ENCODE measurements around the gene CDK14.

Gene CDK14

GRCh38 chr7:90596671-90597562 is 796 bp downstream of the CDK14 start:
- 1% methylated on average over 32 to 41 of the region's 47 CpGs for WGBS, 2 experiments (ENCODE audit: insufficient coverage in 2 of 2)
- Histone ChIP-seq H3K4me3 (ENCODE audit: extremely low read depth, insufficient read depth, low read length, poor library complexity, severe bottlenecking) (peak overlapping the region; percentile 85), H3K9me3 (ENCODE audit: control insufficient read depth, low read length) (no peaks in the 10 kb centered on the region), H3K4me1 (ENCODE audit: control insufficient read depth, insufficient read depth, low read length, poor library complexity, severe bottlenecking) (peaks cover 10% of the 10 kb centered on the region), H3K27ac (ENCODE audit: low read depth, low read length, severe bottlenecking) (peak overlapping the region; percentile 80), H3K36me3 (ENCODE audit: control insufficient read depth, insufficient read depth, low read length) (no peaks in the 10 kb centered on the region)

GRCh38 chr7:90597563-90598253 is 1.6 kb downstream of the CDK14 start:
- Histone ChIP-seq H3K36me3 (ENCODE audit: control insufficient read depth, insufficient read depth, low read length) (no peaks in the 10 kb centered on the region), H3K4me3 (ENCODE audit: extremely low read depth, insufficient read depth, low read length, poor library complexity, severe bottlenecking) (peak overlapping the region; percentile 85), H3K4me1 (ENCODE audit: control insufficient read depth, insufficient read depth, low read length, poor library complexity, severe bottlenecking) (peaks cover 10% of the 10 kb centered on the region), H3K9me3 (ENCODE audit: control insufficient read depth, low read length) (no peaks in the 10 kb centered on the region), H3K27ac (ENCODE audit: low read depth, low read length, severe bottlenecking) (peak overlapping the region; percentile 43)
- 19 to 100% methylated on average over 1 to 3 of the region's 10 CpGs for WGBS, 2 experiments (ENCODE audit: insufficient coverage in 2 of 2)

- WGBS, 2 experiments (ENCODE audit: insufficient coverage in 2 of 2), result 100% methylated on average over 2 of the region's 4 CpGs; no CpG with 5 or more reads in 1 of the 2 experiments
- Histone ChIP-seq H3K4me1 (ENCODE audit: control insufficient read depth, insufficient read depth, low read length, poor library complexity, severe bottlenecking) (peaks cover 10% of the 10 kb centered on the region), H3K27ac (ENCODE audit: low read depth, low read length, severe bottlenecking) (peak overlapping the region; percentile 8), H3K36me3 (ENCODE audit: control insufficient read depth, insufficient read depth, low read length) (no peaks in the 10 kb centered on the region), H3K9me3 (ENCODE audit: control insufficient read depth, low read length) (no peaks in the 10 kb centered on the region), H3K4me3 (ENCODE audit: extremely low read depth, insufficient read depth, low read length, poor library complexity, severe bottlenecking) (no peak overlapping the region)
Measured at GRCh38 chr7:90599038-90599437, 2.9 kb downstream of the CDK14 start.

- WGBS, 2 experiments (ENCODE audit: insufficient coverage in 2 of 2), result no CpG with 5 or more reads among the region's 4 CpGs
- peaks cover 3% of the 10 kb centered on the region for H3K36me3 ChIP-seq (ENCODE audit: control insufficient read depth, insufficient read depth, low read length)
- H3K4me1 ChIP-seq (ENCODE audit: control insufficient read depth, insufficient read depth, low read length, poor library complexity, severe bottlenecking), result peaks cover 8% of the 10 kb centered on the region
- H3K9me3 ChIP-seq (ENCODE audit: control insufficient read depth, low read length), result no peaks in the 10 kb centered on the region
- H3K27ac ChIP-seq (ENCODE audit: low read depth, low read length, severe bottlenecking), result no peak overlapping the region
- H3K4me3 ChIP-seq (ENCODE audit: extremely low read depth, insufficient read depth, low read length, poor library complexity, severe bottlenecking), result no peak overlapping the region
Measured at GRCh38 chr7:90599892-90600555, 3.9 kb downstream of the CDK14 start.

GRCh38 chr7:90602303-90602702 is 6.2 kb downstream of the CDK14 start:
- H3K27ac ChIP-seq (ENCODE audit: low read depth, low read length, severe bottlenecking), result no peak overlapping the region
- H3K4me1 ChIP-seq (ENCODE audit: control insufficient read depth, insufficient read depth, low read length, poor library complexity, severe bottlenecking), result peaks cover 6% of the 10 kb centered on the region
- no peaks in the 10 kb centered on the region for H3K9me3 ChIP-seq (ENCODE audit: control insufficient read depth, low read length)
- peaks cover 15% of the 10 kb centered on the region for H3K36me3 ChIP-seq (ENCODE audit: control insufficient read depth, insufficient read depth, low read length)
- no peak overlapping the region for H3K4me3 ChIP-seq (ENCODE audit: extremely low read depth, insufficient read depth, low read length, poor library complexity, severe bottlenecking)
- no CpG with 5 or more reads among the region's 1 CpG for WGBS, 2 experiments (ENCODE audit: insufficient coverage in 2 of 2)

- WGBS, 2 experiments (ENCODE audit: insufficient coverage in 2 of 2), result no CpG with 5 or more reads among the region's 1 CpG
- peaks cover 6% of the 10 kb centered on the region for H3K4me1 ChIP-seq (ENCODE audit: control insufficient read depth, insufficient read depth, low read length, poor library complexity, severe bottlenecking)
- H3K27ac ChIP-seq (ENCODE audit: low read depth, low read length, severe bottlenecking), result no peak overlapping the region
- no peaks in the 10 kb centered on the region for H3K9me3 ChIP-seq (ENCODE audit: control insufficient read depth, low read length)
- H3K36me3 ChIP-seq (ENCODE audit: control insufficient read depth, insufficient read depth, low read length), result peaks cover 15% of the 10 kb centered on the region
- H3K4me3 ChIP-seq (ENCODE audit: extremely low read depth, insufficient read depth, low read length, poor library complexity, severe bottlenecking), result no peak overlapping the region
Measured at GRCh38 chr7:90603346-90603745, 7.2 kb downstream of the CDK14 start.

- Histone ChIP-seq H3K4me1 (ENCODE audit: control insufficient read depth, insufficient read depth, low read length, poor library complexity, severe bottlenecking) (peaks cover 1% of the 10 kb centered on the region), H3K9me3 (ENCODE audit: control insufficient read depth, low read length) (no peaks in the 10 kb centered on the region), H3K4me3 (ENCODE audit: extremely low read depth, insufficient read depth, low read length, poor library complexity, severe bottlenecking) (no peak overlapping the region), H3K36me3 (ENCODE audit: control insufficient read depth, insufficient read depth, low read length) (peaks cover 15% of the 10 kb centered on the region), H3K27ac (ENCODE audit: low read depth, low read length, severe bottlenecking) (no peak overlapping the region)
- 96 to 100% methylated on average over 3 of the region's 5 CpGs for whole genome bisulfite sequencing, 2 experiments (ENCODE audit: insufficient coverage in 2 of 2)
Measured at GRCh38 chr7:90604383-90604782, 8.3 kb downstream of the CDK14 start.

GRCh38 chr7:90605055-90605454 is 8.9 kb downstream of the CDK14 start:
- H3K4me3 ChIP-seq (ENCODE audit: extremely low read depth, insufficient read depth, low read length, poor library complexity, severe bottlenecking), result no peak overlapping the region
- no peaks in the 10 kb centered on the region for H3K4me1 ChIP-seq (ENCODE audit: control insufficient read depth, insufficient read depth, low read length, poor library complexity, severe bottlenecking)
- WGBS, 2 experiments (ENCODE audit: insufficient coverage in 2 of 2), result 90% methylated on average over 2 of the region's 2 CpGs

GRCh38 chr7:90607196-90607595 is 11.1 kb downstream of the CDK14 start:
- no peak overlapping the region for H3K27ac ChIP-seq (ENCODE audit: low read depth, low read length, severe bottlenecking)
- WGBS, 2 experiments (ENCODE audit: insufficient coverage in 2 of 2), result no CpG with 5 or more reads among the region's 1 CpG
- no peaks in the 10 kb centered on the region for H3K9me3 ChIP-seq (ENCODE audit: control insufficient read depth, low read length)
- H3K36me3 ChIP-seq (ENCODE audit: control insufficient read depth, insufficient read depth, low read length), result peaks cover 15% of the 10 kb centered on the region
- no peak overlapping the region for H3K4me3 ChIP-seq (ENCODE audit: extremely low read depth, insufficient read depth, low read length, poor library complexity, severe bottlenecking)
- no peaks in the 10 kb centered on the region for H3K4me1 ChIP-seq (ENCODE audit: control insufficient read depth, insufficient read depth, low read length, poor library complexity, severe bottlenecking)

More at GRCh38 chr7:90605055-90605454, 8.9 kb downstream of the CDK14 start:
- peaks cover 15% of the 10 kb centered on the region for H3K36me3 ChIP-seq (ENCODE audit: control insufficient read depth, insufficient read depth, low read length)
- no peaks in the 10 kb centered on the region for H3K9me3 ChIP-seq (ENCODE audit: control insufficient read depth, low read length)
- no peak overlapping the region for H3K27ac ChIP-seq (ENCODE audit: low read depth, low read length, severe bottlenecking)

GRCh38 chr7:90610105-90610504 is 14.0 kb downstream of the CDK14 start:
- Histone ChIP-seq H3K36me3 (ENCODE audit: control insufficient read depth, insufficient read depth, low read length) (peaks cover 11% of the 10 kb centered on the region), H3K4me1 (ENCODE audit: control insufficient read depth, insufficient read depth, low read length, poor library complexity, severe bottlenecking) (no peaks in the 10 kb centered on the region), H3K27ac (ENCODE audit: low read depth, low read length, severe bottlenecking) (no peak overlapping the region), H3K9me3 (ENCODE audit: control insufficient read depth, low read length) (no peaks in the 10 kb centered on the region), H3K4me3 (ENCODE audit: extremely low read depth, insufficient read depth, low read length, poor library complexity, severe bottlenecking) (no peak overlapping the region)
- 89 to 100% methylated on average over 3 of the region's 4 CpGs for WGBS, 2 experiments (ENCODE audit: insufficient coverage in 2 of 2)

Data from mesodermal cell (in vitro differentiated cells).